ENCODE measurements around the gene CNOT1.
A peak's percentile ranks its signal among the peaks of the same experiment; 100 is the strongest.
"Not testable (repeated sequence)": the region's sequence is repeated elsewhere in the genome, so short reads cannot be mapped to it uniquely, and the experiment has no call there.

Gene CNOT1

GRCh38 chr16:58577141-58577540 is 52.5 kb downstream of the CNOT1 start:
- no peak for DNase-seq

- no peak for DNase-seq
Measured at GRCh38 chr16:58574895-58575294, 54.7 kb downstream of the CNOT1 start.

GRCh38 chr16:58565697-58566096 is 63.9 kb downstream of the CNOT1 start:
- DNase-seq, result not testable (repeated sequence)

- DNase-seq, result no peak
Measured at GRCh38 chr16:58563775-58564174, 65.9 kb downstream of the CNOT1 start.

GRCh38 chr16:58563235-58563634 is 66.4 kb downstream of the CNOT1 start:
- DNase-seq, result no peak

- no peak for DNase-seq
Measured at GRCh38 chr16:58556678-58557077, 72.9 kb downstream of the CNOT1 start.

- DNase-seq, result no peak
Measured at GRCh38 chr16:58551496-58551895, 78.1 kb downstream of the CNOT1 start.

GRCh38 chr16:58548378-58548777 is 81.2 kb downstream of the CNOT1 start:
- no peak for DNase-seq

- DNase-seq, result no peak
Measured at GRCh38 chr16:58543685-58544084, 85.9 kb downstream of the CNOT1 start.

GRCh38 chr16:58542291-58542690 is 87.3 kb downstream of the CNOT1 start:
- DNase-seq, result no peak

GRCh38 chr16:58541711-58542110 is 87.9 kb downstream of the CNOT1 start:
- no peak for DNase-seq

- no peak for DNase-seq
Measured at GRCh38 chr16:58537124-58537906, 92.3 kb downstream of the CNOT1 start.

GRCh38 chr16:58536278-58536677 is 93.3 kb downstream of the CNOT1 start:
- no peak for DNase-seq

- DNase-seq, result no peak
Measured at GRCh38 chr16:58535100-58535499, 94.5 kb downstream of the CNOT1 start.

- DNase-seq, result no peak
Measured at GRCh38 chr16:58533751-58534470, 95.7 kb downstream of the CNOT1 start.

- no peak for DNase-seq
Measured at GRCh38 chr16:58532414-58532813, 97.2 kb downstream of the CNOT1 start.

- DNase-seq, result no peak
Measured at GRCh38 chr16:58530179-58530578, 99.4 kb downstream of the CNOT1 start.

- DNase-seq, result no peak
Measured at GRCh38 chr16:58519707-58520106, 109.9 kb downstream of the CNOT1 start.

GRCh38 chr16:58518980-58519368 is 110.7 kb downstream of the CNOT1 start:
- no peak for DNase-seq

GRCh38 chr16:58518083-58518979 is 111.3 kb downstream of the CNOT1 start:
- DNase-seq, result no peak

GRCh38 chr16:58516768-58517107 is 112.9 kb downstream of the CNOT1 start:
- no peak for DNase-seq

GRCh38 chr16:58515871-58516767 is 113.5 kb downstream of the CNOT1 start:
- DNase-seq, result peak; percentile 48 to 58

Measured in stimulated activated CD4-positive, alpha-beta T cell treated with anti-CD3 and anti-CD28 coated beads, Interleukin-2, amount 100 ng/mL, for 24 hours (primary cell).